ENCODE measurements around the gene MRPL51.

MRPL51 gene

GRCh38 chr12:6538420-6539313 lies 45.6 kb upstream of the MRPL51 start:
- H3K4me3 ChIP-seq (ENCODE audit: low read depth, low read length), result no peak overlapping the region
- TF ChIP-seq CTCF (IDR thresholded peaks at IDR 0.05; ENCODE audit: borderline replicate concordance, insufficient read depth, low read depth, low read length), result no peak

DNA sequence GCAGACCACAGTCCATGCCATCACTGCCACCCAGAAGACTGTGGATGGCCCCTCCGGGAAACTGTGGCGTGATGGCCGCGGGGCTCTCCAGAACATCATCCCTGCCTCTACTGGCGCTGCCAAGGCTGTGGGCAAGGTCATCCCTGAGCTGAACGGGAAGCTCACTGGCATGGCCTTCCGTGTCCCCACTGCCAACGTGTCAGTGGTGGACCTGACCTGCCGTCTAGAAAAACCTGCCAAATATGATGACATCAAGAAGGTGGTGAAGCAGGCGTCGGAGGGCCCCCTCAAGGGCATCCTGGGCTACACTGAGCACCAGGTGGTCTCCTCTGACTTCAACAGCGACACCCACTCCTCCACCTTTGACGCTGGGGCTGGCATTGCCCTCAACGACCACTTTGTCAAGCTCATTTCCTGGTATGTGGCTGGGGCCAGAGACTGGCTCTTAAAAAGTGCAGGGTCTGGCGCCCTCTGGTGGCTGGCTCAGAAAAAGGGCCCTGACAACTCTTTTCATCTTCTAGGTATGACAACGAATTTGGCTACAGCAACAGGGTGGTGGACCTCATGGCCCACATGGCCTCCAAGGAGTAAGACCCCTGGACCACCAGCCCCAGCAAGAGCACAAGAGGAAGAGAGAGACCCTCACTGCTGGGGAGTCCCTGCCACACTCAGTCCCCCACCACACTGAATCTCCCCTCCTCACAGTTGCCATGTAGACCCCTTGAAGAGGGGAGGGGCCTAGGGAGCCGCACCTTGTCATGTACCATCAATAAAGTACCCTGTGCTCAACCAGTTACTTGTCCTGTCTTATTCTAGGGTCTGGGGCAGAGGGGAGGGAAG lies 44.7 kb upstream of the MRPL51 start:
- peak overlapping the region; percentile 93 for H3K4me3 ChIP-seq (ENCODE audit: low read depth, low read length)
- TF ChIP-seq CTCF (IDR thresholded peaks at IDR 0.05; ENCODE audit: borderline replicate concordance, insufficient read depth, low read depth, low read length), result peak; percentile 72

DNA sequence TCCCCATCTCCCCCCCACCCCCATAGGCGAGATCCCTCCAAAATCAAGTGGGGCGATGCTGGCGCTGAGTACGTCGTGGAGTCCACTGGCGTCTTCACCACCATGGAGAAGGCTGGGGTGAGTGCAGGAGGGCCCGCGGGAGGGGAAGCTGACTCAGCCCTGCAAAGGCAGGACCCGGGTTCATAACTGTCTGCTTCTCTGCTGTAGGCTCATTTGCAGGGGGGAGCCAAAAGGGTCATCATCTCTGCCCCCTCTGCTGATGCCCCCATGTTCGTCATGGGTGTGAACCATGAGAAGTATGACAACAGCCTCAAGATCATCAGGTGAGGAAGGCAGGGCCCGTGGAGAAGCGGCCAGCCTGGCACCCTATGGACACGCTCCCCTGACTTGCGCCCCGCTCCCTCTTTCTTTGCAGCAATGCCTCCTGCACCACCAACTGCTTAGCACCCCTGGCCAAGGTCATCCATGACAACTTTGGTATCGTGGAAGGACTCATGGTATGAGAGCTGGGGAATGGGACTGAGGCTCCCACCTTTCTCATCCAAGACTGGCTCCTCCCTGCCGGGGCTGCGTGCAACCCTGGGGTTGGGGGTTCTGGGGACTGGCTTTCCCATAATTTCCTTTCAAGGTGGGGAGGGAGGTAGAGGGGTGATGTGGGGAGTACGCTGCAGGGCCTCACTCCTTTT lies 44.0 kb upstream of the MRPL51 start:
- peak overlapping the region; percentile 93 for H3K4me3 ChIP-seq (ENCODE audit: low read depth, low read length)

DNA sequence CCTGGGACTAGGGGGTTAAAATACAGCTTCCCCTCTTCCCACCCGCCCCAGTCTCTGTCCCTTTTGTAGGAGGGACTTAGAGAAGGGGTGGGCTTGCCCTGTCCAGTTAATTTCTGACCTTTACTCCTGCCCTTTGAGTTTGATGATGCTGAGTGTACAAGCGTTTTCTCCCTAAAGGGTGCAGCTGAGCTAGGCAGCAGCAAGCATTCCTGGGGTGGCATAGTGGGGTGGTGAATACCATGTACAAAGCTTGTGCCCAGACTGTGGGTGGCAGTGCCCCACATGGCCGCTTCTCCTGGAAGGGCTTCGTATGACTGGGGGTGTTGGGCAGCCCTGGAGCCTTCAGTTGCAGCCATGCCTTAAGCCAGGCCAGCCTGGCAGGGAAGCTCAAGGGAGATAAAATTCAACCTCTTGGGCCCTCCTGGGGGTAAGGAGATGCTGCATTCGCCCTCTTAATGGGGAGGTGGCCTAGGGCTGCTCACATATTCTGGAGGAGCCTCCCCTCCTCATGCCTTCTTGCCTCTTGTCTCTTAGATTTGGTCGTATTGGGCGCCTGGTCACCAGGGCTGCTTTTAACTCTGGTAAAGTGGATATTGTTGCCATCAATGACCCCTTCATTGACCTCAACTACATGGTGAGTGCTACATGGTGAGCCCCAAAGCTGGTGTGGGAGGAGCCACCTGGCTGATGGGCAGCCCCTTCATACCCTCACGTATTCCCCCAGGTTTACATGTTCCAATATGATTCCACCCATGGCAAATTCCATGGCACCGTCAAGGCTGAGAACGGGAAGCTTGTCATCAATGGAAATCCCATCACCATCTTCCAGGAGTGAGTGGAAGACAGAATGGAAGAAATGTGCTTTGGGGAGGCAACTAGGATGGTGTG lies 43.1 kb upstream of the MRPL51 start:
- TF ChIP-seq CTCF (IDR thresholded peaks at IDR 0.05; ENCODE audit: borderline replicate concordance, insufficient read depth, low read depth, low read length), result no peak
- peak overlapping the region; percentile 93 for H3K4me3 ChIP-seq (ENCODE audit: low read depth, low read length)

More for the DNA sequence above, 44.0 kb upstream of the MRPL51 start:
- no peak for TF ChIP-seq CTCF (IDR thresholded peaks at IDR 0.05; ENCODE audit: borderline replicate concordance, insufficient read depth, low read depth, low read length)

DNA sequence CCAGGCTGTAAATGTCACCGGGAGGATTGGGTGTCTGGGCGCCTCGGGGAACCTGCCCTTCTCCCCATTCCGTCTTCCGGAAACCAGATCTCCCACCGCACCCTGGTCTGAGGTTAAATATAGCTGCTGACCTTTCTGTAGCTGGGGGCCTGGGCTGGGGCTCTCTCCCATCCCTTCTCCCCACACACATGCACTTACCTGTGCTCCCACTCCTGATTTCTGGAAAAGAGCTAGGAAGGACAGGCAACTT lies 42.6 kb upstream of the MRPL51 start:
- TF ChIP-seq CTCF (IDR thresholded peaks at IDR 0.05; ENCODE audit: borderline replicate concordance, insufficient read depth, low read depth, low read length), result no peak
- peak overlapping the region; percentile 93 for H3K4me3 ChIP-seq (ENCODE audit: low read depth, low read length)

DNA sequence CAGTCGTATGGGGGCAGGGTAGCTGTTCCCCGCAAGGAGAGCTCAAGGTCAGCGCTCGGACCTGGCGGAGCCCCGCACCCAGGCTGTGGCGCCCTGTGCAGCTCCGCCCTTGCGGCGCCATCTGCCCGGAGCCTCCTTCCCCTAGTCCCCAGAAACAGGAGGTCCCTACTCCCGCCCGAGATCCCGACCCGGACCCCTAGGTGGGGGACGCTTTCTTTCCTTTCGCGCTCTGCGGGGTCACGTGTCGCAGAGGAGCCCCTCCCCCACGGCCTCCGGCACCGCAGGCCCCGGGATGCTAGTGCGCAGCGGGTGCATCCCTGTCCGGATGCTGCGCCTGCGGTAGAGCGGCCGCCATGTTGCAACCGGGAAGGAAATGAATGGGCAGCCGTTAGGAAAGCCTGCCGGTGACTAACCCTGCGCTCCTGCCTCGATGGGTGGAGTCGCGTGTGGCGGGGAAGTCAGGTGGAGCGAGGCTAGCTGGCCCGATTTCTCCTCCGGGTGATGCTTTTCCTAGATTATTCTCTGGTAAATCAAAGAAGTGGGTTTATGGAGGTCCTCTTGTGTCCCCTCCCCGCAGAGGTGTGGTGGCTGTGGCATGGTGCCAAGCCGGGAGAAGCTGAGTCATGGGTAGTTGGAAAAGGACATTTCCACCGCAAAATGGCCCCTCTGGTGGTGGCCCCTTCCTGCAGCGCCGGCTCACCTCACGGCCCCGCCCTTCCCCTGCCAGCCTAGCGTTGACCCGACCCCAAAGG lies 42.1 kb upstream of the MRPL51 start:
- TF ChIP-seq CTCF (IDR thresholded peaks at IDR 0.05; ENCODE audit: borderline replicate concordance, insufficient read depth, low read depth, low read length), result no peak
- peak overlapping the region; percentile 93 for H3K4me3 ChIP-seq (ENCODE audit: low read depth, low read length)
